HEK293 (cell line): ENCODE measurements around the gene FCHO2.

Experiments
- CTCF ChIA-PET: fragments of 350-600 bp; formaldehyde crosslinking; extraction: SDS; loops from one replicate; lab custom pipeline; 2021; ENCODE audit warnings: antibody characterized with exemption; lab: Yijun Ruan, JAX
- POLR2A ChIA-PET: fragments of 300-600 bp; formaldehyde crosslinking; extraction: SDS; loops from one replicate; lab custom pipeline; 2020; ENCODE audit warnings: antibody characterized with exemption, inconsistent platforms; lab: Yijun Ruan, JAX
- H3K27ac ChIP-seq: fragments of 200-500 bp; sonication (Bioruptor generic); 2 replicates; pipeline ENCODE4 v1.5.1; 2014; ENCODE audit warnings: low read depth, low read length, control low read depth, inconsistent platforms; ENCODE audit errors: extremely low read depth
- H3K36me3 ChIP-seq, 2 experiments: fragments of 200-500 bp in 1 of 2; sonication (Bioruptor generic) in 1 of 2; 1 replicate in 1 of 2; 2 replicates in 1 of 2; pipeline ENCODE4 v1.5.1; 2014 to 2017; ENCODE audit warnings: inconsistent platforms in 2 of 2, low read length in 2 of 2; ENCODE audit not compliant: control insufficient read depth in 2 of 2, insufficient read depth in 1 of 2
- H3K4me1 ChIP-seq: fragments of 200-500 bp; sonication (Bioruptor generic); 2 replicates; pipeline ENCODE4 v1.5.1; 2014; ENCODE audit warnings: mild to moderate bottlenecking, low read length, inconsistent platforms; ENCODE audit not compliant: control insufficient read depth, insufficient read depth
- H3K4me3 ChIP-seq: 2 replicates; pipeline ENCODE4 v1.5.1; 2011; ENCODE audit warnings: low read depth, mild to moderate bottlenecking, control low read depth, low read length, moderate library complexity
- H3K9me3 ChIP-seq: fragments of 200-500 bp; sonication (Bioruptor generic); 2 replicates; pipeline ENCODE4 v1.5.1; 2014; ENCODE audit warnings: low read depth, low read length, inconsistent platforms; ENCODE audit not compliant: control insufficient read depth, insufficient read depth
- EGR2 ChIP-seq: fragments of 450-650 bp; formaldehyde crosslinking; IDR thresholded peaks from 2 replicates; pipeline ENCODE4 v1.5.1; 2016; ENCODE audit warnings: low read depth, missing biosample characterization, missing genetic modification characterization
- RBAK ChIP-seq: fragments of 450-650 bp; formaldehyde crosslinking; IDR thresholded peaks from 2 replicates; pipeline ENCODE4 v1.5.1; 2016; ENCODE audit warnings: missing biosample characterization, missing genetic modification characterization
- SP2 ChIP-seq: fragments of 450-650 bp; formaldehyde crosslinking; IDR thresholded peaks from 2 replicates; pipeline ENCODE4 v1.5.1; 2016; ENCODE audit warnings: missing biosample characterization, missing genetic modification characterization
- TCF7L2 ChIP-seq: IDR thresholded peaks from 2 replicates; pipeline ENCODE4 v1.6.1; 2011; ENCODE audit warnings: low read depth, mild to moderate bottlenecking, inconsistent platforms, low read length, moderate library complexity, borderline replicate concordance
- ZBTB17 ChIP-seq: fragments of 450-650 bp; formaldehyde crosslinking; IDR thresholded peaks from 2 replicates; pipeline ENCODE4 v1.5.1; 2016; ENCODE audit warnings: missing biosample characterization, missing genetic modification characterization
- ZFP69B ChIP-seq: fragments of 450-650 bp; formaldehyde crosslinking; IDR thresholded peaks from 2 replicates; pipeline ENCODE4 v1.5.1; 2016; ENCODE audit warnings: missing biosample characterization, missing genetic modification characterization
- ZNF121 ChIP-seq: fragments of 450-650 bp; formaldehyde crosslinking; IDR thresholded peaks from 2 replicates; pipeline ENCODE4 v1.5.1; 2016; ENCODE audit warnings: missing biosample characterization, missing genetic modification characterization
- ZNF16 ChIP-seq: fragments of 450-650 bp; formaldehyde crosslinking; IDR thresholded peaks from 2 replicates; pipeline ENCODE4 v1.5.1; 2016; ENCODE audit warnings: low read depth, missing biosample characterization, missing genetic modification characterization
- ZNF184 ChIP-seq: fragments of 450-650 bp; IDR thresholded peaks from 2 replicates; pipeline ENCODE4 v1.5.1; 2018; ENCODE audit warnings: missing biosample characterization, mild to moderate bottlenecking, missing genetic modification characterization
- ZNF19 ChIP-seq: fragments of 450-650 bp; formaldehyde crosslinking; IDR thresholded peaks from 2 replicates; pipeline ENCODE4; 2016; ENCODE audit warnings: missing biosample characterization, missing genetic modification characterization, low read depth
- ZNF223 ChIP-seq: fragments of 450-650 bp; formaldehyde crosslinking; IDR thresholded peaks from 2 replicates; pipeline ENCODE4 v1.5.1; 2016; ENCODE audit warnings: missing biosample characterization, missing genetic modification characterization
- ZNF416 ChIP-seq: fragments of 450-650 bp; formaldehyde crosslinking; IDR thresholded peaks from 2 replicates; pipeline ENCODE4 v1.5.1; 2016; ENCODE audit warnings: missing biosample characterization, missing genetic modification characterization
- ZNF48 ChIP-seq: fragments of 450-650 bp; formaldehyde crosslinking; IDR thresholded peaks from 2 replicates; pipeline ENCODE4 v1.5.1; 2016; ENCODE audit warnings: missing biosample characterization, missing genetic modification characterization
- ZNF501 ChIP-seq: fragments of 450-650 bp; formaldehyde crosslinking; IDR thresholded peaks from 2 replicates; pipeline ENCODE4 v1.5.1; 2016; ENCODE audit warnings: missing biosample characterization, missing genetic modification characterization
- ZNF600 ChIP-seq: fragments of 450-650 bp; formaldehyde crosslinking; IDR thresholded peaks from 2 replicates; pipeline ENCODE4 v1.5.1; 2016; ENCODE audit warnings: missing biosample characterization, missing genetic modification characterization
- ZNF623 ChIP-seq: fragments of 450-650 bp; formaldehyde crosslinking; IDR thresholded peaks from 2 replicates; pipeline ENCODE4 v1.5.1; 2016; ENCODE audit warnings: missing biosample characterization, missing genetic modification characterization
- ZNF670 ChIP-seq: fragments of 450-650 bp; formaldehyde crosslinking; IDR thresholded peaks from 2 replicates; pipeline ENCODE4 v1.5.1; 2016; ENCODE audit warnings: missing biosample characterization, missing genetic modification characterization, low read depth
- ZNF707 ChIP-seq: fragments of 450-650 bp; formaldehyde crosslinking; IDR thresholded peaks from 2 replicates; pipeline ENCODE4 v1.5.1; 2016; ENCODE audit warnings: missing biosample characterization, missing genetic modification characterization
- ZNF776 ChIP-seq: fragments of 450-650 bp; formaldehyde crosslinking; IDR thresholded peaks from 2 replicates; pipeline ENCODE4 v1.5.0; 2017; ENCODE audit warnings: missing biosample characterization, missing genetic modification characterization, borderline replicate concordance
- ZXDB ChIP-seq: fragments of 450-650 bp; formaldehyde crosslinking; IDR thresholded peaks from 2 replicates; pipeline ENCODE4 v1.5.1; 2016; ENCODE audit warnings: missing biosample characterization, missing genetic modification characterization
- TF ChIP-seq, protein P1 (sequence below): fragments of 450-650 bp; formaldehyde crosslinking; IDR thresholded peaks from 2 replicates; pipeline ENCODE4 v1.5.1; 2016; ENCODE audit warnings: missing biosample characterization, missing genetic modification characterization
- TF ChIP-seq, protein P2 (sequence below): fragments of 450-650 bp; formaldehyde crosslinking; IDR thresholded peaks from 2 replicates; pipeline ENCODE4 v1.5.1; 2016; ENCODE audit warnings: missing biosample characterization, missing genetic modification characterization
- TF ChIP-seq, protein P3 (sequence below): fragments of 450-650 bp; formaldehyde crosslinking; IDR thresholded peaks from 2 replicates; pipeline ENCODE4 v1.5.0; 2017; ENCODE audit warnings: missing biosample characterization, missing genetic modification characterization, borderline replicate concordance
- TF ChIP-seq, protein P4 (sequence below): fragments of 450-650 bp; formaldehyde crosslinking; IDR thresholded peaks from 2 replicates; pipeline ENCODE4 v1.5.1; 2016; ENCODE audit warnings: missing biosample characterization, missing genetic modification characterization
- TF ChIP-seq, protein P5 (sequence below): fragments of 450-650 bp; formaldehyde crosslinking; IDR thresholded peaks from 2 replicates; pipeline ENCODE4 v1.5.1; 2017; ENCODE audit warnings: missing biosample characterization, missing genetic modification characterization
- TF ChIP-seq, protein P6 (sequence below): fragments of 450-650 bp; formaldehyde crosslinking; IDR thresholded peaks from 2 replicates; pipeline ENCODE4 v1.5.1; 2016; ENCODE audit warnings: missing biosample characterization, missing genetic modification characterization
- TF ChIP-seq, protein P7 (sequence below): fragments of 450-650 bp; formaldehyde crosslinking; IDR thresholded peaks from 2 replicates; pipeline ENCODE4 v1.5.1; 2016; ENCODE audit warnings: missing biosample characterization, missing genetic modification characterization

Gene FCHO2

DNA sequence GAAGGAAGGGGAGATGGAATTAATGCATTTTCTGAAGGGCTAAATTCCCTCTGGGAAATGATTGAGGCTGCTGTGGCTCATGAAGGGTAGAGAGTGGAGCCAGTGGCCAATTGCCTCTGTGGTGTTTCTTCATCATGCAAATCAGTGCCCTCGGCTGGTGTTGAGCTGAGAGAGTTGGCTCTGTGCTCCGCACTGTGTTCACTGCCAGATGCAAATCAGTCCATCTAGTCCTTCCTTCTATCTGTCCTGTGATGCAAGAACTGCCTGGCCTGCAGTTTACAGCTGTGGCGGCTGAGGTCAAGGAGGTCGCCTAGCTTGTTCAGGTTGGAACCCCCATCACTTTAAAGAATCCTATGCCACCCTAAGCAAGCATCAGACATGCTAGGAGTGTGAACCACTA lies 170.5 kb downstream of the FCHO2 start:
- CTCF ChIA-PET: interaction anchor here (0.6 kb wide), 1 partner anchor 233 kb away, joined by 3 read pairs; no protein-coding TSS in a partner anchor
- H3K27ac ChIP-seq: no peak overlapping the region

DNA sequence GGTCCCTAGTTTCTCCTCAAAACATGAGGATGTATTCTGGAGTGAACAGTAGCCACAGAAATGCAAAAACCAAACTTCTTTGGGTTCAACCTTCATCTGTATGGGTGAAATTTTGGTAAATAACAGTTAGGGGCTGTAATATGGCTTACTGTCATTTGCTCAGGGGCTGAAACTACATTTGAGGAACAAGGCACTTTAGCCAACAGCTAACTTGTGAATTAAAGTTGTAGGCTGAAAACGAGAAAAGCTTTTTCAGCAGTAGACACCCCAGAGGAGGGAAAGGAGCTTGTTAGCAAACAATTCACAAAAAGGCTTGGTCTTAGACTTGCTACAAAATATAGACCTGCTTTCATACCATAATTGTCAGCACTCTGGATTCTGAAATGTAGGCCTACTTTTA lies 171.1 kb downstream of the FCHO2 start:
- CTCF ChIA-PET: no interaction called here
- no peaks in the 10 kb centered on the region for H3K9me3 ChIP-seq
- H3K4me3 ChIP-seq: no peak overlapping the region
- no peaks in the 10 kb centered on the region for H3K4me1 ChIP-seq
- POLR2A ChIA-PET: no interaction called here
- H3K36me3 ChIP-seq: no peaks in the 10 kb centered on the region
- no peak overlapping the region for H3K27ac ChIP-seq
- TF ChIP-seq ZFP69B (no peak), ZNF501 (tag by site-specific recombination) (no peak), ZBTB17 (tag by site-specific recombination) (no peak), ZNF121 (tag by site-specific recombination) (no peak), ZNF670 (tag by site-specific recombination) (no peak), ZNF776 (tag by site-specific recombination) (no peak), ZXDB (no peak), ZNF600 (tag by site-specific recombination) (no peak), TCF7L2 (no peak), ZNF184 (tag by site-specific recombination) (no peak), ZNF416 (tag by site-specific recombination) (no peak)
- TF ChIP-seq, protein P1, sequence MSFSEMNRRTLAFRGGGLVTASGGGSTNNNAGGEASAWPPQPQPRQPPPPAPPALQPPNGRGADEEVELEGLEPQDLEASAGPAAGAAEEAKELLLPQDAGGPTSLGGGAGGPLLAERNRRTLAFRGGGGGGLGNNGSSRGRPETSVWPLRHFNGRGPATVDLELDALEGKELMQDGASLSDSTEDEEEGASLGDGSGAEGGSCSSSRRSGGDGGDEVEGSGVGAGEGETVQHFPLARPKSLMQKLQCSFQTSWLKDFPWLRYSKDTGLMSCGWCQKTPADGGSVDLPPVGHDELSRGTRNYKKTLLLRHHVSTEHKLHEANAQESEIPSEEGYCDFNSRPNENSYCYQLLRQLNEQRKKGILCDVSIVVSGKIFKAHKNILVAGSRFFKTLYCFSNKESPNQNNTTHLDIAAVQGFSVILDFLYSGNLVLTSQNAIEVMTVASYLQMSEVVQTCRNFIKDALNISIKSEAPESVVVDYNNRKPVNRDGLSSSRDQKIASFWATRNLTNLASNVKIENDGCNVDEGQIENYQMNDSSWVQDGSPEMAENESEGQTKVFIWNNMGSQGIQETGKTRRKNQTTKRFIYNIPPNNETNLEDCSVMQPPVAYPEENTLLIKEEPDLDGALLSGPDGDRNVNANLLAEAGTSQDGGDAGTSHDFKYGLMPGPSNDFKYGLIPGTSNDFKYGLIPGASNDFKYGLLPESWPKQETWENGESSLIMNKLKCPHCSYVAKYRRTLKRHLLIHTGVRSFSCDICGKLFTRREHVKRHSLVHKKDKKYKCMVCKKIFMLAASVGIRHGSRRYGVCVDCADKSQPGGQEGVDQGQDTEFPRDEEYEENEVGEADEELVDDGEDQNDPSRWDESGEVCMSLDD (tag by site-specific recombination): no peak
- TF ChIP-seq, protein P2, sequence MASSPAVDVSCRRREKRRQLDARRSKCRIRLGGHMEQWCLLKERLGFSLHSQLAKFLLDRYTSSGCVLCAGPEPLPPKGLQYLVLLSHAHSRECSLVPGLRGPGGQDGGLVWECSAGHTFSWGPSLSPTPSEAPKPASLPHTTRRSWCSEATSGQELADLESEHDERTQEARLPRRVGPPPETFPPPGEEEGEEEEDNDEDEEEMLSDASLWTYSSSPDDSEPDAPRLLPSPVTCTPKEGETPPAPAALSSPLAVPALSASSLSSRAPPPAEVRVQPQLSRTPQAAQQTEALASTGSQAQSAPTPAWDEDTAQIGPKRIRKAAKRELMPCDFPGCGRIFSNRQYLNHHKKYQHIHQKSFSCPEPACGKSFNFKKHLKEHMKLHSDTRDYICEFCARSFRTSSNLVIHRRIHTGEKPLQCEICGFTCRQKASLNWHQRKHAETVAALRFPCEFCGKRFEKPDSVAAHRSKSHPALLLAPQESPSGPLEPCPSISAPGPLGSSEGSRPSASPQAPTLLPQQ (tag by site-specific recombination): no peak

More for the DNA sequence above, 170.5 kb downstream of the FCHO2 start:
- no peaks in the 10 kb centered on the region for H3K9me3 ChIP-seq
- POLR2A ChIA-PET: no interaction called here
- no peaks in the 10 kb centered on the region for H3K36me3 ChIP-seq
- H3K4me3 ChIP-seq: no peak overlapping the region
- TF ChIP-seq, protein P3, sequence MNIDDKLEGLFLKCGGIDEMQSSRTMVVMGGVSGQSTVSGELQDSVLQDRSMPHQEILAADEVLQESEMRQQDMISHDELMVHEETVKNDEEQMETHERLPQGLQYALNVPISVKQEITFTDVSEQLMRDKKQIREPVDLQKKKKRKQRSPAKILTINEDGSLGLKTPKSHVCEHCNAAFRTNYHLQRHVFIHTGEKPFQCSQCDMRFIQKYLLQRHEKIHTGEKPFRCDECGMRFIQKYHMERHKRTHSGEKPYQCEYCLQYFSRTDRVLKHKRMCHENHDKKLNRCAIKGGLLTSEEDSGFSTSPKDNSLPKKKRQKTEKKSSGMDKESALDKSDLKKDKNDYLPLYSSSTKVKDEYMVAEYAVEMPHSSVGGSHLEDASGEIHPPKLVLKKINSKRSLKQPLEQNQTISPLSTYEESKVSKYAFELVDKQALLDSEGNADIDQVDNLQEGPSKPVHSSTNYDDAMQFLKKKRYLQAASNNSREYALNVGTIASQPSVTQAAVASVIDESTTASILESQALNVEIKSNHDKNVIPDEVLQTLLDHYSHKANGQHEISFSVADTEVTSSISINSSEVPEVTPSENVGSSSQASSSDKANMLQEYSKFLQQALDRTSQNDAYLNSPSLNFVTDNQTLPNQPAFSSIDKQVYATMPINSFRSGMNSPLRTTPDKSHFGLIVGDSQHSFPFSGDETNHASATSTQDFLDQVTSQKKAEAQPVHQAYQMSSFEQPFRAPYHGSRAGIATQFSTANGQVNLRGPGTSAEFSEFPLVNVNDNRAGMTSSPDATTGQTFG (tag by site-specific recombination): no peak
- TF ChIP-seq, protein P4, sequence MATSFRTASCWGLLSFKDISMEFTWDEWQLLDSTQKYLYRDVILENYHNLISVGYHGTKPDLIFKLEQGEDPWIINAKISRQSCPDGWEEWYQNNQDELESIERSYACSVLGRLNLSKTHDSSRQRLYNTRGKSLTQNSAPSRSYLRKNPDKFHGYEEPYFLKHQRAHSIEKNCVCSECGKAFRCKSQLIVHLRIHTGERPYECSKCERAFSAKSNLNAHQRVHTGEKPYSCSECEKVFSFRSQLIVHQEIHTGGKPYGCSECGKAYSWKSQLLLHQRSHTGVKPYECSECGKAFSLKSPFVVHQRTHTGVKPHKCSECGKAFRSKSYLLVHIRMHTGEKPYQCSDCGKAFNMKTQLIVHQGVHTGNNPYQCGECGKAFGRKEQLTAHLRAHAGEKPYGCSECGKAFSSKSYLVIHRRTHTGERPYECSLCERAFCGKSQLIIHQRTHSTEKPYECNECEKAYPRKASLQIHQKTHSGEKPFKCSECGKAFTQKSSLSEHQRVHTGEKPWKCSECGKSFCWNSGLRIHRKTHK (tag by site-specific recombination): no peak
- no peak for TF ChIP-seq ZNF16
- TF ChIP-seq RBAK (tag by site-specific recombination): no peak
- TF ChIP-seq ZNF48 (tag by site-specific recombination): no peak
- no peak for TF ChIP-seq SP2 (tag by site-specific recombination)
- TF ChIP-seq, protein P5, sequence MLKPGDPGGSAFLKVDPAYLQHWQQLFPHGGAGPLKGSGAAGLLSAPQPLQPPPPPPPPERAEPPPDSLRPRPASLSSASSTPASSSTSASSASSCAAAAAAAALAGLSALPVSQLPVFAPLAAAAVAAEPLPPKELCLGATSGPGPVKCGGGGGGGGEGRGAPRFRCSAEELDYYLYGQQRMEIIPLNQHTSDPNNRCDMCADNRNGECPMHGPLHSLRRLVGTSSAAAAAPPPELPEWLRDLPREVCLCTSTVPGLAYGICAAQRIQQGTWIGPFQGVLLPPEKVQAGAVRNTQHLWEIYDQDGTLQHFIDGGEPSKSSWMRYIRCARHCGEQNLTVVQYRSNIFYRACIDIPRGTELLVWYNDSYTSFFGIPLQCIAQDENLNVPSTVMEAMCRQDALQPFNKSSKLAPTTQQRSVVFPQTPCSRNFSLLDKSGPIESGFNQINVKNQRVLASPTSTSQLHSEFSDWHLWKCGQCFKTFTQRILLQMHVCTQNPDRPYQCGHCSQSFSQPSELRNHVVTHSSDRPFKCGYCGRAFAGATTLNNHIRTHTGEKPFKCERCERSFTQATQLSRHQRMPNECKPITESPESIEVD (tag by site-specific recombination): no peak
- no peak for TF ChIP-seq ZNF707 (tag by site-specific recombination)
- no peak for TF ChIP-seq ZNF19 (tag by site-specific recombination)
- no peak for TF ChIP-seq EGR2 (tag by site-specific recombination)
- TF ChIP-seq ZNF623 (tag by site-specific recombination): no peak
- TF ChIP-seq, protein P6, sequence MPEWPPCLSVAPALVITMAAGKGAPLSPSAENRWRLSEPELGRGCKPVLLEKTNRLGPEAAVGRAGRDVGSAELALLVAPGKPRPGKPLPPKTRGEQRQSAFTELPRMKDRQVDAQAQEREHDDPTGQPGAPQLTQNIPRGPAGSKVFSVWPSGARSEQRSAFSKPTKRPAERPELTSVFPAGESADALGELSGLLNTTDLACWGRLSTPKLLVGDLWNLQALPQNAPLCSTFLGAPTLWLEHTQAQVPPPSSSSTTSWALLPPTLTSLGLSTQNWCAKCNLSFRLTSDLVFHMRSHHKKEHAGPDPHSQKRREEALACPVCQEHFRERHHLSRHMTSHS (tag by site-specific recombination): no peak
- TF ChIP-seq, protein P7, sequence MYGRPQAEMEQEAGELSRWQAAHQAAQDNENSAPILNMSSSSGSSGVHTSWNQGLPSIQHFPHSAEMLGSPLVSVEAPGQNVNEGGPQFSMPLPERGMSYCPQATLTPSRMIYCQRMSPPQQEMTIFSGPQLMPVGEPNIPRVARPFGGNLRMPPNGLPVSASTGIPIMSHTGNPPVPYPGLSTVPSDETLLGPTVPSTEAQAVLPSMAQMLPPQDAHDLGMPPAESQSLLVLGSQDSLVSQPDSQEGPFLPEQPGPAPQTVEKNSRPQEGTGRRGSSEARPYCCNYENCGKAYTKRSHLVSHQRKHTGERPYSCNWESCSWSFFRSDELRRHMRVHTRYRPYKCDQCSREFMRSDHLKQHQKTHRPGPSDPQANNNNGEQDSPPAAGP: no peak
- TF ChIP-seq ZNF223: no peak
- TF ChIP-seq, all 188 proteins: peak for 0
- H3K4me1 ChIP-seq: no peaks in the 10 kb centered on the region
